HG02759 (cell line): ENCODE data around the gene TRAPPC13.
"Not testable (repeated sequence)": the region's sequence is repeated elsewhere in the genome, so short reads cannot be mapped to it uniquely, and the experiment has no call there.

ENCODE experiments used
- ATAC-seq: cut with Tn5 transposase; IDR thresholded peaks from one replicate; pipeline ENCODE4 v1.9.1; 2021; ENCODE audit warnings: mild to moderate bottlenecking, moderate library complexity; ENCODE audit not compliant: unreplicated experiment

TRAPPC13 gene

GRCh38 chr5:65674749-65675148 is 49.9 kb downstream of the TRAPPC13 start:
- ATAC-seq: no peak

GRCh38 chr5:65676056-65676455 is 51.2 kb downstream of the TRAPPC13 start:
- ATAC-seq: not testable (repeated sequence)

- ATAC-seq: no peak
Measured at GRCh38 chr5:65682148-65682547, 57.3 kb downstream of the TRAPPC13 start.

- no peak for ATAC-seq
Measured at GRCh38 chr5:65693121-65693520, 68.3 kb downstream of the TRAPPC13 start.

- ATAC-seq: peak; percentile 62
Measured at GRCh38 chr5:65695162-65695755, 70.4 kb downstream of the TRAPPC13 start.

GRCh38 chr5:65695896-65696295 is 71.1 kb downstream of the TRAPPC13 start:
- no peak for ATAC-seq

- ATAC-seq: no peak
Measured at GRCh38 chr5:65696892-65697291, 72.1 kb downstream of the TRAPPC13 start.

- no peak for ATAC-seq
Measured at GRCh38 chr5:65699338-65699737, 74.5 kb downstream of the TRAPPC13 start.

- ATAC-seq: no peak
Measured at GRCh38 chr5:65702036-65702435, 77.2 kb downstream of the TRAPPC13 start.

- ATAC-seq: no peak
Measured at GRCh38 chr5:65704621-65705239, 79.9 kb downstream of the TRAPPC13 start.

- no peak for ATAC-seq
Measured at GRCh38 chr5:65707663-65708062, 82.8 kb downstream of the TRAPPC13 start.

- ATAC-seq: no peak
Measured at GRCh38 chr5:65708145-65708544, 83.3 kb downstream of the TRAPPC13 start.
